Measurements from ENCODE around the gene BCS1L. TPM values are rescaled to one million over a fixed set of nuclear protein-coding genes. Genes with fewer than 3 reads are reported as not detected.
A peak's percentile ranks its signal among the peaks of the same experiment; 100 is the strongest.

Gene BCS1L, protein sequence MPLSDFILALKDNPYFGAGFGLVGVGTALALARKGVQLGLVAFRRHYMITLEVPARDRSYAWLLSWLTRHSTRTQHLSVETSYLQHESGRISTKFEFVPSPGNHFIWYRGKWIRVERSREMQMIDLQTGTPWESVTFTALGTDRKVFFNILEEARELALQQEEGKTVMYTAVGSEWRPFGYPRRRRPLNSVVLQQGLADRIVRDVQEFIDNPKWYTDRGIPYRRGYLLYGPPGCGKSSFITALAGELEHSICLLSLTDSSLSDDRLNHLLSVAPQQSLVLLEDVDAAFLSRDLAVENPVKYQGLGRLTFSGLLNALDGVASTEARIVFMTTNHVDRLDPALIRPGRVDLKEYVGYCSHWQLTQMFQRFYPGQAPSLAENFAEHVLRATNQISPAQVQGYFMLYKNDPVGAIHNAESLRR
- total RNA-seq (2021) = 39.1 and 44.1 TPM in 2 replicates
- long read RNA-seq, transcript BCS1L-212 (9 exons, 1,483 nt) = minor isoform, 7 of 177 reads
- long read RNA-seq, transcript BCS1L-203 (9 exons, 1,525 nt) = minor isoform, 10 of 177 reads
- long read RNA-seq, transcript BCS1L-210 (8 exons, 2,015 nt) = minor isoform, 10 of 177 reads
- long read RNA-seq, transcript BCS1L-201 (8 exons, 1,454 nt) = major isoform, 51 of 177 reads
- long read RNA-seq, partial matches to known transcripts = 33 of 177 reads
- long read RNA-seq, other reads (novel, unspliced or antisense) = 57 of 177 reads

GRCh38 chr2:218659258-218659987 is at the start of gene BCS1L, which contains the start of gene ZNF142:
Gene BCS1L, plus strand, starts transcription at chr2:218659683. Its CDS starts 1,305 bp downstream, at chr2:218660988.
Gene ZNF142, minus strand, starts transcription at chr2:218659623. Its CDS starts 3,194 bp downstream, at chr2:218656429.
- no peak within 1 kb of the TSS for H4K91ac ChIP-seq (ENCODE audit: insufficient read length, low read depth, low read length)
- H2AK5ac ChIP-seq (ENCODE audit: insufficient read length, low read length) = no peak within 1 kb of the TSS
- no peak within 1 kb of the TSS for H3K23ac ChIP-seq (ENCODE audit: insufficient read length, low read depth, low read length)
- H3K36me3 Mint-ChIP-seq (ENCODE audit: insufficient read depth in 1 of 3, low read depth in 3 of 3) = peaks cover 24 to 58% (median 51%) of the 10 kb centered on the region in 3 experiments; a peak in 6 of 7 replicates
- H3K9me3 ChIP-seq (ENCODE audit: control insufficient read depth, low read depth, low read length) = no peaks in the 10 kb centered on the region
- no CpG with 5 or more reads among the region's 49 CpGs for WGBS (ENCODE audit: extremely low coverage, insufficient read length, low lambda C conversion rate)
- peak within 1 kb of the TSS; percentile 99 for H3K4me2 ChIP-seq (ENCODE audit: insufficient read depth, insufficient read length, low read length)
- H3K27me3 Mint-ChIP-seq (ENCODE audit: low read depth) = no peaks in the 10 kb centered on the region
- no peak within 1 kb of the TSS for H2BK12ac ChIP-seq (ENCODE audit: insufficient read length, low read depth, low read length)
- TF ChIP-seq, protein P1, sequence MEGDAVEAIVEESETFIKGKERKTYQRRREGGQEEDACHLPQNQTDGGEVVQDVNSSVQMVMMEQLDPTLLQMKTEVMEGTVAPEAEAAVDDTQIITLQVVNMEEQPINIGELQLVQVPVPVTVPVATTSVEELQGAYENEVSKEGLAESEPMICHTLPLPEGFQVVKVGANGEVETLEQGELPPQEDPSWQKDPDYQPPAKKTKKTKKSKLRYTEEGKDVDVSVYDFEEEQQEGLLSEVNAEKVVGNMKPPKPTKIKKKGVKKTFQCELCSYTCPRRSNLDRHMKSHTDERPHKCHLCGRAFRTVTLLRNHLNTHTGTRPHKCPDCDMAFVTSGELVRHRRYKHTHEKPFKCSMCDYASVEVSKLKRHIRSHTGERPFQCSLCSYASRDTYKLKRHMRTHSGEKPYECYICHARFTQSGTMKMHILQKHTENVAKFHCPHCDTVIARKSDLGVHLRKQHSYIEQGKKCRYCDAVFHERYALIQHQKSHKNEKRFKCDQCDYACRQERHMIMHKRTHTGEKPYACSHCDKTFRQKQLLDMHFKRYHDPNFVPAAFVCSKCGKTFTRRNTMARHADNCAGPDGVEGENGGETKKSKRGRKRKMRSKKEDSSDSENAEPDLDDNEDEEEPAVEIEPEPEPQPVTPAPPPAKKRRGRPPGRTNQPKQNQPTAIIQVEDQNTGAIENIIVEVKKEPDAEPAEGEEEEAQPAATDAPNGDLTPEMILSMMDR (conservative IDR thresholded peaks at IDR 0.05) = no peak
- H4K20me1 ChIP-seq (ENCODE audit: control insufficient read depth, insufficient read depth, insufficient read length) = no peaks in the 10 kb centered on the region
- peak within 1 kb of the TSS; percentile 91 to 97 for H3K4me3 Mint-ChIP-seq
- peaks cover 2% of the 10 kb centered on the region; the same call in 1 of the 2 replicates for H3K4me1 ChIP-seq (ENCODE audit: insufficient read depth, low read length)
- H3K79me2 ChIP-seq (ENCODE audit: insufficient read depth, low read length) = no peaks in the 10 kb centered on the region
- no peaks in the 10 kb centered on the region for H3K27me3 ChIP-seq (ENCODE audit: insufficient read depth, low read length)
- H3K18ac ChIP-seq (ENCODE audit: insufficient read length, low read depth, low read length) = peak within 1 kb of the TSS; percentile 58
- no peaks in the 10 kb centered on the region for H3K79me1 ChIP-seq (ENCODE audit: insufficient read depth, low read depth, low read length, poor library complexity, severe bottlenecking)
- no peak within 1 kb of the TSS for H3K4ac ChIP-seq (ENCODE audit: low read depth, low read length)
- peak within 1 kb of the TSS; percentile 78 for H3K9ac ChIP-seq (ENCODE audit: extremely low read depth, insufficient read length, low read length)
- no peak within 1 kb of the TSS for H2BK120ac ChIP-seq (ENCODE audit: low read depth, low read length, poor library complexity, severe bottlenecking)
- H2AFZ ChIP-seq (ENCODE audit: low read length) = no peak within 1 kb of the TSS
- H4K5ac ChIP-seq (ENCODE audit: insufficient read length, low read depth, low read length) = no peak within 1 kb of the TSS
- no peak within 1 kb of the TSS for H2BK5ac ChIP-seq (ENCODE audit: insufficient read length, low read length)
- H2BK15ac ChIP-seq (ENCODE audit: low read depth, low read length) = no peak within 1 kb of the TSS
- no peak within 1 kb of the TSS for H4K8ac ChIP-seq (replicated peaks; ENCODE audit: insufficient read length, low read depth, low read length)
- no peak within 1 kb of the TSS for H3T11ph ChIP-seq (ENCODE audit: low read length)
- no peak within 1 kb of the TSS for H3K27ac ChIP-seq (ENCODE audit: insufficient read length, low read depth, low read length)
- DNase-seq = peak; percentile 91
- peak within 1 kb of the TSS; percentile 91 to 96 (median 93) for H3K27ac Mint-ChIP-seq
- H3K14ac ChIP-seq (ENCODE audit: insufficient read depth, low read length) = peak within 1 kb of the TSS; percentile 54
- H3K56ac ChIP-seq (ENCODE audit: insufficient read length, low read depth, low read length) = no peak within 1 kb of the TSS
- H3K4me1 Mint-ChIP-seq = peaks cover 11 to 12% of the 10 kb centered on the region in 2 experiments
- H2BK20ac ChIP-seq (ENCODE audit: low read depth, low read length, poor library complexity, severe bottlenecking) = no peak within 1 kb of the TSS
- no peaks in the 10 kb centered on the region for H3K9me3 Mint-ChIP-seq
- peaks cover 11% of the 10 kb centered on the region for H3K23me2 ChIP-seq (ENCODE audit: insufficient read length, low read depth, low read length, poor library complexity, severe bottlenecking)
